CD4-positive, alpha-beta T cell treated with Interleukin-2 at 100 ng/mL for 4 hours (primary cell): ENCODE measurements around the gene SPOP.
"Not testable (repeated sequence)": the region's sequence is repeated elsewhere in the genome, so short reads cannot be mapped to it uniquely, and the experiment has no call there.

ENCODE experiments used
- DNase-seq: peaks from one replicate; pipeline ENCODE4 v3.0.0-alpha.2; 2020; ENCODE audit warnings: low spot score

SPOP gene

GRCh38 chr17:49695698-49696232 is 17.9 kb upstream of the SPOP start:
- no peak for DNase-seq

DNA sequence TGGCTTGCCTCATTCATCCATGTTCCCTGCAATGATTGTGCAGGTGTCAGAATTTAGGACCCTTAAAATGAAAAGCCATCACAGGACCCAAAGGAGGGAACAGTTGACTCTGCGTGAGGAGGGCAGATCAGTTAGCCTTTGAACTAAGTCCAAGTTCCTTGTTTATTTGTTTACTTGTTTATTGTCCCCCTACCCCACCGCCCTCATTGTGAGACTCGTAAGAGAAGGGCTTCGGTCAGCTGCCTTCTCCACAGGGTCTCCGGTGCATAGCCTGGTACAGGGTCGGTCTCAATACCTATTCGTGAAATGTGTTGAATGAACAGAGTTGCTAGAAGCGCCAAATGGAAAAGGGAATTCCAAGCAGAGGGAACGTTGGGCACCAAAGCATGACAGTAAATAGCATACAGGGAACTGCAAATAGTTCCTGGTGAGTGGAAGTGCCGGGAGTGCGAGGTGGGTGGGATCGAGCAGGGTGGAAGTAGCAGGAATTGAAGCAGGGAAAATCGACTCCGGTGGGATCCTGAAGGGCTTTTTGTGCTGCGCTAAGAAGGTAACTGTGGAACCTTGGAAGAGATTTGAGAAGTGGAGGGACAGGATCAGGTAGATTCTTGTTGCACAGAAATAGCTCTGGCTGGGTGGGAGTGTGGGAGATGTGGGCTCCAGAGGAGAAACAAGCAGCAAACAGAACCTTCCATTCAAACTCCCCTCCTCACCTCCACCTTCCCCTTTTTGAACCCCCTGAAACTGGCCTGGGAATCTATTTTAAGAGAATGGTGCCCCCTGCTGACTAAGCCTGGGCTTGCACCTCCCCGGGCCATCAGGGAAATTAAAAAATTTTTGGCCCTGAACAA is 17.2 kb upstream of the SPOP start:
- peak; percentile 78 for DNase-seq

DNA sequence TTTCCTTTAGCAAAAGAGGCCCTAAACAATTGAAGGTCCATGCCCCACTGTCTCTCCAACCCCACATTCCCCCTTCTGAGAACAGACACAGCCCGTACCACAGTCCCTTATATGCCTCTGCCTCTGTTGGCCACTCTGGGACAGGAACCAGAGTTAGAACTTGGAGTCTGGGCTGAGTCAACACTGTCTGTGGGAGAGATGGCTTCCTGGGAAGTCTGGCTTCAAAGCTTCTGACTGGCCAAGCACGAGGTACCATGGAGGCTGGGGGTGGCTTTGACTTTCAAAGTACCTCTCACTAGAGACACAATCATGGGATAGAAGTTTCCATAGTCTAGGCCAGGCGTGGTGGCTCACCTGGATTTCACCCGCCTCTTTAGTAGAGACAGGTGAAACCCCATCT is 14.9 kb upstream of the SPOP start:
- no peak for DNase-seq

DNA sequence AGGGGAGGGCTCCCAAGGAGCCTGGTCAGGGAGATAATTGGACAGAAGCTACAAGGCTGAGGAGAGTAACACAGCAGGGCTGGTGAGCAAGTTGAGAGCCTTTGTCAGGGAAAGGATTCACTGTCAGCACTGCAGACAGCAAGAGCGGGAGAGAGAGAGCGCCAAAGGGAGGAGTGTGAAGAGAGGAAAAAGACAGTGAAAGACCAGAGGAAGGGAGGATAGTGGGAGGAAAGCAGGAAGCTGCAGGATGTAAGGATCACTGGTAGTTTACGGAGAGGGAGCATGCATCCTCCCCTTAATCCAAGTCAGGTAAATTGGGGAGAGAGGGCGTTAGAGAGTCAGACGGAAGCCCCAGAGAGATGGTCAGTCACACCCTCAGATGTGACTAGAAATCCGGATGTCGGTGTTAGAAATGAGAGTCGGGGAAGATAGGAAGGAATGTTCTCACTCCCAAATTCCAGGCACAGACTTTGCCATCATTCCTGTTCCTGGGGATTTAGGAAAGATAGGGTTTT is 13.8 kb upstream of the SPOP start:
- DNase-seq, result no peak

- no peak for DNase-seq
Observed at GRCh38 chr17:49691086-49691676, 13.3 kb upstream of the SPOP start.

GRCh38 chr17:49690256-49690655 is 12.4 kb upstream of the SPOP start:
- DNase-seq, result no peak

GRCh38 chr17:49688848-49689247 is 11.0 kb upstream of the SPOP start:
- no peak for DNase-seq

DNA sequence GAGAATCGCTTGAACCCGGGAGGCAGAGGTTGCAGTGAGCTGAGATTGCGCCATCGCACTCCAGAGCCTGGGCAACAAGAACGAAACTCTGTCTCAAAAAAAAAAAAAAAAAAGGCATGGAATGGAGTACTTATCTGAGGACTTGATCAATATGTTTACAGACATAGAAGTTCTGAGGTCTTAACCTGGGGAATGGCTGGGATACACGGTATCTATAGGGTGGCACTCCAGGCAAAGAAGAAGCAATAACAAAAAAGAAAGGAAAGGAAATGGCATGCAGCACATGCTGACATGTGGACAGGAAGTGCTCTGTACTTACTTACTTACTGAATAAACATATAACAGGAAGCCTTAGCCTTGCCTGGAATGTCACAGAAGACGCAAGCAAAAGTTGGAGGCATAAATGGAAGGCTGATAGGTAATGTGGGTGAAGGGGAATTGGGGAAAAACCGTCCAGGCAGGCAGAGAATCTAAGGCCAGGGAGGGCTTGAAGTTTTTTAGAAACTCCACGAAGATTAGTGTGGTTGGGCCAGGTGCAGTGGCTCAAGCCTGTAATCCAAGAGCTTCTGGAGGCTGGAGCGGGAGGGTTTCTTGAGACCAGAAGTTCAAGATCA is 10.1 kb upstream of the SPOP start:
- peak; percentile 37 for DNase-seq

DNA sequence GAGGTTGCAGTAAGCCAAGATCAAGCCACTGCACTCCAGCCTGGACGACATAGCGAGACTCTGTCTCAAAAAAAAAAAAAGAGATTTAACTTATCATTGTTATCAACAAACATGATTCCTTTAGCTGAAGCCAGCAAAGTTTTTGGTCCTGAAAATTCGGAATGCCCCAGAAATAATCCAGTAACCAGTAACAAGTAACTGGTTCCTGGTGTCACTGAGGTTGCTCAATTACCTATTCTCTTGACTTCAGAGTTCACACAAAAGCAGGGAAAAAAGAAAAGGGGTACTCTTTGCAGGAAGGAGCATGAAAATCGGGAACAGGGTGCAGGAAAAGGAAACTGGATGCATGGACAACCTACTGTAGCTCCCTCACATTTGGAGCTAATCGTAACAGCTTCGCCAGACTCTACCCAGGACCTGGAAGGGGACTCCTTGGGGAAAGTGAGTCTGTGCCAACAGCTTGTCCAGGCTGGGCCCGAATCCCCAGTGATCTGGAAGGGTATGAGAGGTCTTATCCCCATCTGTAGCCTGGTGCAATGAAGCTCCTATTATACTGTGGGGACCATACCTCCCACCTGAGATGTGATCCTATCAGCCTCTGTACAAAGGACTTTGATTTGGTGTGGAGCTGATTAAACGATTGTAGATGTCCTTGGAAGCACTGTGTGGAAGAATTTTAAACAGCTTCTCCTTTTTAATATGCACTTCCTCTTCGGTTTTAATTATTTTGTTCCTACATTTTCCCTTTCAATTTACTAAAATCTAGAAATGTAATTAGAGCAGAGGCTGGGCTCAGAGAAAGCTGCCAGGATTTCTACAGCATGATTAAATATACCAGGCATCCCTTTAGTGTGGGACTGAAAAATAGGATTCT is 3.4 kb upstream of the SPOP start:
- no peak for DNase-seq

DNA sequence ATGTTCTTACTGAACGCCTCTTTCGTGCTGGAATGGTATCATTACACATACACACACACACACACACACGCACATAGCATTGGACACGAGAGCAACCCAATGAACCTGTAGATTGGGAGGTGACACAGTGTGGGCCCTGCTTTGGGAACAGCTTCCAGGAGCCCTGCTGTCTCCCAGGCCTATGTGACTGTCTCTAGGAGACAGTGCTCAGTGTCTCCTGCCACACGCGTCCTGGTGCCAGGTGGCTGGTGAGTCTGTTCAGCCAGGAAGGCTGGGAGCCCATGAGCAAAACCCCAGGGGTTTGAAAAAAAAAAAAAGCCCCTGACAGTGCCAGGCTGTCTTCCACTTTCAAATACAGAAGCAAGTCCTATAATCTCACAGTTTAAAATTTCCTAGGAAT is 2.4 kb upstream of the SPOP start:
- DNase-seq, result no peak

DNA sequence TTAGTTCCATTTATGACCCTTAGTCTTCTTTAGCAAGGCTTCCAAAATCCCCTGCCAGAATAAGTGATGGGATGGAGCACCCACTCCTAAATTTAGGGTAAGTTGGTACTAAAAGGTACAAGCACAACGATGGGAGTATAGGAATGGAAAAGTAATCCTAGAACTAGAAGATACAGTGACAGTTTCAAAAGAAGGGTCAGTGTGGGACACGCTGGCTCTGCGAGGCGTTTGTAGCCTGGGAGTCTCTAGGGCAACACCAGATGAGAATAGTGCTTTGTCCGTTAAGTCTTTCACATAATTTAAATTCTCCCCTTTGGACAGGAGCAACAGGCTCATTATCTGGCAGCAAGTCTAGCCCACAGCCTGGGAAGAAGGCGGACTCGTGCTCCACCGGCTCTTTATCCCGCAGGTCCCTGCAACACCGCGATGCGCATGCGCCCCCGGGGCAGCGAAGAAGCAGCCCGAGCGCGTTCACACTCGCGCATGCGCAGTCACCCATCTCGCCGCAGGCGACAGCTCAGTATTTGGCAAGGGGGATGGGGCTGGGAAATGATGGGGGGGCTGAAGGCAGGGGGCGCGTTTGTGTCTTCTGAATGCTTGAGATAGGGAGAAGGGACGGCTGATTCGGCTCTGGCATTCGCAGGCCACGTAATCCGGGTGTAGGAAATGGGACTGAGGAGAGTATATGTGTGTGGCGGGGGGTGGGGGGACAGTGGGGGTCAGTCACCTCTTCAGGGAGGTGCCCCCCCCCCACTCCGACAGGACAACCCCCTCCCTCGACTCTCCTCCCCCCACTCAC is 564 bp downstream of the SPOP start:
- peak; percentile 94 for DNase-seq

DNA sequence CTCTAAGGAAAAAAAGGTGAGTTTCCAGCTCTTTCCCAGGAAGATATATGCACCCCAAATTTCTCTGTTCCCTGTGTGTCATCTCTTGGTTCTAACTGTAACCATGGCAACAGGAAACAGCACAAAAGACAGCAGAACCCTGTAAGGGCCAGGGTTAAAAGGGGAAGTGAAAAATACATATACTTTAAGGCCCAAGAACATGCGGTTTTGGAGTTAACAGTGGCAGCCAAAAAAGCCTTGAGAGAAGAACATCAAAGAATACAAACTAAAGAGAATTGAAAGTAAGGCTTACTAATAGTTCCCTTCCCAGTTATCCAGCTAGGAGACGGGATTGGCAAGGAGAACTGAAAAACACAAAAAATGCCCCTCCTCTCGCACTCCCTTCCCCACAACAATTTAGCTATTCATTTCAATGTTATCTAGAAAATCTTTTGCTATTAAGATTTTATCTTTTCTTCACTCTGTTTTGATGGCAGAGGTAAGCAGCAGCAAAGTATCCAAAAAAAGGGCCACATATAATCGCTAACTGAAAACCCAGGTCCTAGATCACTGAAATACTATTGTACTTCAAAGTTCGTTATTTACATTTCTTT is 1.5 kb downstream of the SPOP start:
- DNase-seq, result peak; percentile 86

DNA sequence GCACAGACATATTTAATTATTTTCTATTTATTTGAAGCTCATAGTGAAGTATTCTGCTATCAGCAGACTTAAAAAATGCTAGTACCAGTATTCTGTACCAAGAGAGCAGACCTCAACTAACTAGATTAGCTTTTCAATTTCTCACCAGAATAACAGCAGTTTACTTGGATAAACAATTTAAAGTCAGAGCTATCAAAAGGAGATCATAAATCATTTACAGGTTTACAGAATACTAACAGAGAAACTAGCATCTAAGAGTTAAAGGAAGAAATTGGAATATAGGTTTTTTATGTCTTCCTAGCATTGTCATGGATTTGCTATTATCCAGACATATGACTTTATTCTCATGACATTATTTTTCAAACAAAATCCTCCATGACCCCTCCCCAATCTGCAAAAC is 3.4 kb downstream of the SPOP start:
- DNase-seq, result no peak

- DNase-seq, result not testable (repeated sequence)
Observed at GRCh38 chr17:49673679-49674078, 4.2 kb downstream of the SPOP start.

DNA sequence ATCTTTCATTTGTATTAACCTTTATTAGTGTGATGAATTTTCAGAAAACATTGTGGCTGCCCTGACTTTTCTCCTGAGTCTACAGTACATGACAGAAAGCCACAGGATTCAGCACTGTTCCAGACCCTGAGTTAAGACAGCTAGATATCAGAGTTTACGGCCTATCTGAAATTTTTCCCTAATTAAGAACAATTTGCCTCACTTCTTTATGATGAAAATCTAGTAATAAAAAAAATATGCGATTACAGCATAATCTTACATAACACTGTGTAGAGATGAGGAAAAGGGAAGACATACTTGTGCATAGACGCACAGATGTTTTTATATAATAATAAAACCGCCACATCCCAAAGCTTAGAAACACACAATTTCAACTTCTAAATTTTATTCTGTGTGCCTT is 7.3 kb downstream of the SPOP start:
- DNase-seq, result no peak

- DNase-seq, result no peak
Observed at GRCh38 chr17:49670002-49670401, 7.9 kb downstream of the SPOP start.

- no peak for DNase-seq
Observed at GRCh38 chr17:49667854-49668253, 10.0 kb downstream of the SPOP start.

DNA sequence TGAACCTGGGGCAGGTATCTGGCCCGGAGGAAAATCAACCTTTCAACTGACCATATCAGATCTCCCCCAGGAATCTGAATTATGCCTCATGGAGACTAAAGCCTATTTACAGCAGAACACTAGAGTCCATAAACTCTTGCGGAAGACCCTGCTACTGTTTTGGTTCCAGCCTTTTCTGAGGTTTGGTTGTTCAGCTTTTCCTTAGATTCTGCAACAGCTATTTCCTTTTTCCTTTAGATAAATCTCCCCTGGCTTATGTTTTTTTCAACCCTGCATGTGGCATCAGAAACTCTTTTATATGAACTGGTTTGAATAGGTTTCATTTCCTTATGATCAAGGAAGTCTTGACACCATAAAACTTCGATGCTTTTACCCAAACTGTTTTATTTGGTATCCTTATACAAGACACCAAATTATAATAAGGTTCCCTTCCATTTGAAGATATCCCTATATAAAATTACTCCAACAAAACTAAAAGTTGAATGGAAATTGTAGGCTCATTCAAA is 13.1 kb downstream of the SPOP start:
- DNase-seq, result no peak

- DNase-seq, result no peak
Observed at GRCh38 chr17:49659661-49660382, 18.1 kb downstream of the SPOP start.

- no peak for DNase-seq
Observed at GRCh38 chr17:49656247-49656646, 21.6 kb downstream of the SPOP start.
